CD4-positive, alpha-beta T cell treated with Interleukin-15 for 1 hour (primary cell): ENCODE results near the gene PKP2.

Experiments used
- DNase-seq: peaks from one replicate; pipeline ENCODE4 v3.0.0-alpha.2; 2020

Gene PKP2

GRCh38 chr12:32896432-32897280 lies at the start of gene PKP2:
PKP2 (minus strand) TSS chr12:32896777; CDS start chr12:32896731, 46 bp downstream.
- DNase-seq: no peak

- DNase-seq: no peak
These were observed 47.6 kb upstream of the PKP2 start for GRCh38 chr12:32944195-32944594.

GRCh38 chr12:32939801-32940200 lies 43.2 kb upstream of the PKP2 start:
- DNase-seq: no peak

GRCh38 chr12:32926963-32927362 lies 30.4 kb upstream of the PKP2 start:
- DNase-seq: no peak

- no peak for DNase-seq
These were observed 29.8 kb upstream of the PKP2 start for GRCh38 chr12:32926356-32926755.

GRCh38 chr12:32922546-32923297 lies 26.1 kb upstream of the PKP2 start:
- no peak for DNase-seq

GRCh38 chr12:32921397-32921796 lies 24.8 kb upstream of the PKP2 start:
- DNase-seq: no peak

GRCh38 chr12:32920506-32921085 lies 24.0 kb upstream of the PKP2 start:
- no peak for DNase-seq

GRCh38 chr12:32918890-32919801 lies 22.6 kb upstream of the PKP2 start:
- DNase-seq: no peak

- DNase-seq: no peak
These were observed 20.6 kb upstream of the PKP2 start for GRCh38 chr12:32917094-32917611.

GRCh38 chr12:32907898-32908476 lies 11.4 kb upstream of the PKP2 start:
- DNase-seq: no peak

- DNase-seq: no peak
These were observed 10.6 kb upstream of the PKP2 start for GRCh38 chr12:32907166-32907565.

- no peak for DNase-seq
These were observed 10.0 kb upstream of the PKP2 start for GRCh38 chr12:32906399-32907165.

GRCh38 chr12:32903763-32904162 lies 7.2 kb upstream of the PKP2 start:
- no peak for DNase-seq

- DNase-seq: no peak
These were observed 6.7 kb upstream of the PKP2 start for GRCh38 chr12:32903318-32903717.

- no peak for DNase-seq
These were observed 5.9 kb upstream of the PKP2 start for GRCh38 chr12:32902287-32902997.

- DNase-seq: no peak
These were observed 5.0 kb upstream of the PKP2 start for GRCh38 chr12:32901553-32901952.

GRCh38 chr12:32897687-32898573 lies 1.4 kb upstream of the PKP2 start:
- DNase-seq: no peak

GRCh38 chr12:32897281-32897610 lies 669 bp upstream of the PKP2 start:
- DNase-seq: no peak
